Activated CD4-positive, alpha-beta T cell treated with anti-CD3 and anti-CD28 coated beads, Interleukin-2, amount 50 U/mL, for 48 hours (primary cell): Measurements from ENCODE around the gene GPR25.

Experiments used
- DNase-seq, 2 experiments: peaks; one replicate each; pipeline ENCODE4 v3.0.0-alpha.2; 2020

GPR25 gene

DNA sequence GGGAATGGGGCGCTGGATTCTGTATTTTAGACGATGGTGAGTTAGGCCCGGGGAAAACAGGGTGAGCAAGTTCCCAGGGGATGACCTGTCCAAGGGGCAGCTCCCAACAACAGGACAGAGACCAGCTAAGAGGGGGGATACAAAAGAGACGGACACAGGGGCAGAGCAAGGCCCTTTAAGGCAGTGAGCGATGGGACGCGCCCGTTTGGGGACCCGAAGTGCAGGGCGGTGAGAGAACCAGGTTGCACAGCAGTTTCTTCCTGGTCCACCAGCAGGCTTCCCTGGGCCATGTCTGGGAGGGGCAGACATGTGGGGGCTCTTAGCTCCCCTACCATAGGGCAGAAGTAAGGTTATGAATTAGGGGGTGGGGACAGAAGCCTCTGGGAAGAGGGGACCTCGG is 43.9 kb downstream of the GPR25 start:
- no peak for DNase-seq

DNA sequence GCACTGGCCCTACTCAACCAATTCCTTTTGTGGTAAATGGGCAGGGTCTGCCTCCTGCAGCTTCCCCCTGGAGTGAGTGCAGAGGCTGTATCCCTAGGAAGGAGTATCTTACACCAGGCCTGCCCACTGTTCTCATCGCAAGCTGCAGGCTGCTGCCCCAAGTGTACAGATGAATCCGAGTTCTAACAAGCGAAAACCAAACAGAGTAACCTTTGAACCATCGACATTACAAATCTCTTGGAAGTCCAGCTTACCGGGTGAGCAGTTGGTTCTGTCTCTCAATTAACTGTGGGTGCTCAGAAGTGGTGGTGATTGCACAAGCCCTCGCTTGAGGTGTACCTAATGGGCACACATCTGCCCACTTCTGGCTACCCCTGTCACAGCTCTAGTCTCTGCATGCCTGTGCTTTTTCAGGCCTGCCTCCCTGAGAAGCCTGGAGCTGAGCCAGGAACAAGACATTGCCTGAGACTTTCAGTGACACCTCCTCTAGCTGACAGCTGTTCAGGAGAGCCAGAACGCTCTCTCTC is 44.6 kb downstream of the GPR25 start:
- DNase-seq, result no peak

DNA sequence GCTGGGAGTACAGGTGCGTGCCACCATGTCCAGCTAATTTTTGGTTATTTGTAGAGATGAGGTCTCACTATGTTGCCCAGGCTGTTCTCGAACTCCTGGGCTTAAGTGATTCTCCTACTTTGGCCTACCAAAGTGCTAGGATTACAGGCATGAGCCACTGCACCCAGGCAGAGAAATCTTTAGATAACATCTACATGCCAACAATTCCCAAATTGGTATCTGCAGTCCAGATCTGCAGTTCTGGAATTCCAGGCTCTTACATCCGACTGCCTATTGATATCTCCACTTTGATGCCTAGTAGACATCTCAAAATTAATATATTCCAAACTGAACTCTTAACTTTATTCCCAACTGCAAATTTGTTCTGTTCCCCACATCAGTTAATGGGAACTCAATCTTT is 45.2 kb downstream of the GPR25 start:
- no peak for DNase-seq

DNA sequence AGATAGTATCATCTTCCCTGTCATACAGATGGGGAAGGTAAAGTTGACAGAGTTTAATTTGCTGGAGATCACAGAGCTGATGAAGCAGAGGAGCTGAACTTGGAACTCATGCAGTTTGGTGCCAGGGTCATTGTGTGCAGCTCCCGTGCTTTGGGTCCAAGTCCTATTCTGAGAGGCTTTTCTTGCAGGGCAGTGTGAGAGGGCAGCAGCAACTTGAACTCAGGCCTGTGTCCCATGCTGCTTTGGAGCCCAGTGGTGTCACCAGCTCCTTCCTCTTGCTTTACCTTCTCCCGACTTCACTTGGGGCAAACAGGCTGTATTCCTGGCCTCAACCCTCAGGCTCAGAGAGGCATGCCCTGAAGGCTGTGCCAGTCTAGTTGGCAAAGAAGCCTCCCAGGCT is 46.6 kb downstream of the GPR25 start:
- no peak for DNase-seq

DNA sequence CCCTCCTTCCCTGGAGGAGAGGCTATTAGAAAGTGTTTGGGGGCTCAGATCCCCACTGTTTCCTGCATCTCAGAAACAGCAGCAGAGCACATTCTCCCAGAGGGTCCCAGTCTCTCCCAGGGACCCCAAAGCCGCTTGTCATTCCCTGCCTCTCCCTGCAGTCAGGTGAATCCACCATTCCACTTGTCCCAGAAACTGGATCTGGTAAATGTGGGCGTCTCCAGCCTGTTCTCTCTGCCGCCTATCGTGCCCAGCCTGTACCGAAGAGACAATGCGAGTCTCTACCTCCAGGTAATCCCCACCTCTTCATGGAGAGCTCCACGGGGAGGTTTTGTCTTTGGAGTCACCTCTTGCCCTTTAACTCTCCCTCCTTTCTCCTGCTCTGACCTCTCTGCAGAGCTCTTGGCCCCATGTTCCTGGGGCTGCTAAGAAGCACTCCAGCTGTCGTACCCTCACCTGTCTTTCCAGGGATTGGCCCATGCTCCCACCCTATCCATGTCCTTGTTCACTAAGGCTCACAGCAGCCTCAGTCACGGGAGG is 48.9 kb downstream of the GPR25 start:
- DNase-seq, result no peak

DNA sequence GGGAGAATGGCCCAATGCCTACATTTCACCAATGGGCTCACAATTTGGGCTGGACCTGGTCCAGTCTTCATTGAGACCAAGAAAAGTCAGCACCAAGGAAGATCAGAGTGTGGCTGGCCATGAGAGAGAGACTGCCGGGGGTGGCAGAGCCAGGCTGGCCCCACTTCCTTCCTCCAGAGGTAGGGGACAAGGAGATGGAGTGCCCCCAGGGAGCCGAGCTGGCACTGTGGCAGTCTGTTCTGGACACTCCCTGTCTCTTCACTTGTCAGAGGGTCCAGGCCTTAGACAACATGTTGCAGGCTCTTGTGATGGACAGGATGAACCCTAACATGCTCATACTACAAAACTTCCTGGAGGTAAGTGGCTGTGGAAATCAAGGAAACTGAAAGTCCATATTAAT is 49.6 kb downstream of the GPR25 start:
- no peak for DNase-seq

DNA sequence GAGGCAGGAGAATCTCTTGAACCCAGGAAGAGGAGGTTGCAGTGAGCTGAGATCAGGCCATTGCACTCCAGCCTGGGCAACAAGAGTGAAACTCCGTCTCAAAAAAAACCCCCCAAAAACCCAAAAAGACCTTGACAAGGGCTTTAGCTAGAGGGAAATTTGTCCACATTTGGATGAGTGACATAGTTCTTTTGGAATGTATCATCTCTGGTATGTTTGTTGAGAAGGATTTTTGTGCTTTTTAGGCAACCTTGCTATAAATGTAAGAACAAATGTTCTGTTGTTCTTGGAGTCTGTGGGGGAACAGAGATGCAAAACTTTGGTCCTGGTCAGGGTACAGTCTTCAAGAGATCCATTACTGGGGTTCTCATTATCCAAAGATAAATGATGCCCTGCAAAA is 50.8 kb downstream of the GPR25 start:
- DNase-seq, result no peak
